HG02571 (cell line): ENCODE measurements around the gene MRAP.
"Not testable (repeated sequence)": the region's sequence is repeated elsewhere in the genome, so short reads cannot be mapped to it uniquely, and the experiment has no call there.

Source experiments
- ATAC-seq: cut with Tn5 transposase; IDR thresholded peaks from one replicate; pipeline ENCODE4 v1.9.1; 2021; ENCODE audit warnings: mild to moderate bottlenecking, moderate library complexity; ENCODE audit not compliant: unreplicated experiment

The MRAP gene

GRCh38 chr21:32299695-32300094, 1.0 kb downstream of the MRAP start:
- ATAC-seq = no peak

- no peak for ATAC-seq
Measured at GRCh38 chr21:32300117-32300681, 1.5 kb downstream of the MRAP start.

GRCh38 chr21:32301596-32301995, 2.9 kb downstream of the MRAP start:
- ATAC-seq = no peak

GRCh38 chr21:32302560-32302959, 3.9 kb downstream of the MRAP start:
- ATAC-seq = no peak

GRCh38 chr21:32303385-32303784, 4.7 kb downstream of the MRAP start:
- no peak for ATAC-seq

GRCh38 chr21:32304998-32305397, 6.3 kb downstream of the MRAP start:
- ATAC-seq = no peak

GRCh38 chr21:32306021-32306780, 7.5 kb downstream of the MRAP start:
- ATAC-seq = no peak

GRCh38 chr21:32307706-32308105, 9.1 kb downstream of the MRAP start:
- ATAC-seq = no peak

- ATAC-seq = no peak
Measured at GRCh38 chr21:32308696-32309095, 10.0 kb downstream of the MRAP start.

- no peak for ATAC-seq
Measured at GRCh38 chr21:32309906-32310460, 11.3 kb downstream of the MRAP start.

GRCh38 chr21:32310976-32311375, 12.3 kb downstream of the MRAP start:
- not testable (repeated sequence) for ATAC-seq

- ATAC-seq = no peak
Measured at GRCh38 chr21:32311621-32312020, 13.0 kb downstream of the MRAP start.

GRCh38 chr21:32312326-32312725, 13.7 kb downstream of the MRAP start:
- no peak for ATAC-seq

- ATAC-seq = no peak
Measured at GRCh38 chr21:32312976-32313375, 14.3 kb downstream of the MRAP start.

- no peak for ATAC-seq
Measured at GRCh38 chr21:32314806-32315205, 16.2 kb downstream of the MRAP start.

GRCh38 chr21:32315511-32316281, 17.0 kb downstream of the MRAP start:
- ATAC-seq = no peak

- no peak for ATAC-seq
Measured at GRCh38 chr21:32316361-32317215, 17.9 kb downstream of the MRAP start.

GRCh38 chr21:32317726-32318125, 19.1 kb downstream of the MRAP start:
- ATAC-seq = no peak

- ATAC-seq = no peak
Measured at GRCh38 chr21:32319012-32319411, 20.4 kb downstream of the MRAP start.

- ATAC-seq = no peak
Measured at GRCh38 chr21:32320059-32320458, 21.4 kb downstream of the MRAP start.

- ATAC-seq = no peak
Measured at GRCh38 chr21:32320726-32321125, 22.1 kb downstream of the MRAP start.
